Measurements from ENCODE around the gene HOOK1.
"Not testable (repeated sequence)": the region's sequence is repeated elsewhere in the genome, so short reads cannot be mapped to it uniquely, and the experiment has no call there.

The HOOK1 gene

GRCh38 chr1:59885160-59885832 lies 70.5 kb downstream of the HOOK1 start:
- no peak for DNase-seq (ENCODE audit: low read depth in 2 of 2)

DNA sequence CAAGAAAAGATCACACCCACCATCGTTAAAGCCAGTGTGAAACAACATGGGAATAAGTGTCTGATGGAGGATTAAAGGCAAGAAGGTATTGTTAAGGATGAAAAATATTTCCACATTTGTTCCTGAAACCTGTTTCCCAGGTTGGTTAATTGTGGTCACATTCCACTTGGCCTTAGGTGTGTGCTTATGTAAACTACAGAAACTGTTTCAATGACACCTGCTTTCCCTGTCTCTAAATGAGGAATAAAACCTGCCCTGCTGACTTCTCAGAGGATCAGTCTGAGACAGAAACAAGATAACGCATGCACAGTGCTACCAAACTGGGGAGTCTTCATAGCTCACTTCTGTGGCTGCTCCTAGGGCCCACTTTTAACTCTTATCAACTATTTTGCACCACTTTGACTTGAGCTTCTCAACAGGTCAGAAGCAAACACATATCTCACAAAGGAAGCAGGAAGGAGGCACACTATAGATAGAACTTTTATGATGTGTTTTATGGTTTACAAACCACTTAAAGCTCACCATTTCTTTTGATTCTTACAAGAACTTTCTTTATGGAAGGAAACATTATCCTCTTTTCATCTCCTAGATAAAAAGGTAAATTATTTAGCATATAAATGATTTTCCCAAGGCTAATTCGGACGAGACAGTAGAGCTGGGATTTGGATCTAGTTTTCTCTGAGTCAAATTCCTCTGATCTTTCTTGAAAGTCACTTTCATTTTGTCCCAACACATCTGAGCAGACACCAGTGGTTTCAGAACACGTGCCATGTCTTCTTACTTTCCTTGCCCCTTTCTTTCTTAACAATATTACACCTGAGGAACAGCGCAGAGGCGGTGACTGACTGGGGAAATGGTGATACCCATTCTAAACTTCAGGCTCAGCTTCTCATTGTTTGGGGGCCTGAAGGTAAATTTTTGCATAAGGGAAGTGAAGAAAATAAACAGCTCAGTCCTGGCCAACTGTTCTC lies 78.4 kb downstream of the HOOK1 start:
- no peak for DNase-seq (ENCODE audit: low read depth in 2 of 2)

DNA sequence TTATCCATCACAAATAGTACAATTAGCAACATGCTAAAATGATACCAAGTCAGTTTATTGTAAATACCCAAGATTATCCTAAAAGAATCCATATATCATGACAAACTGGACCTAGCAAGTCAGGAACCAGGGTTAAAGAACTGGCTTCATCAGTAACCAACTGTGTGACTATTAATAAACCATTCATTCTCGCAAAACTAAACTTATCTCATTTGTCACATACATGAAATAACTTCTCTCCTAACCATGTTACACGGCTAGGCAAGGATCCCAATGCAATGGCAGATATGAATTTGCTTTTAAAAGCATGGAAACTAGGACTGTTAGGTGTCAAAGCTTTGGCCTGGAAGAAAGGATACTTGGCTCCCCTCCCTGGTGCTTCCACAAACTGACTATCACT lies 82.4 kb downstream of the HOOK1 start:
- DNase-seq (ENCODE audit: low read depth in 2 of 2): no peak

DNA sequence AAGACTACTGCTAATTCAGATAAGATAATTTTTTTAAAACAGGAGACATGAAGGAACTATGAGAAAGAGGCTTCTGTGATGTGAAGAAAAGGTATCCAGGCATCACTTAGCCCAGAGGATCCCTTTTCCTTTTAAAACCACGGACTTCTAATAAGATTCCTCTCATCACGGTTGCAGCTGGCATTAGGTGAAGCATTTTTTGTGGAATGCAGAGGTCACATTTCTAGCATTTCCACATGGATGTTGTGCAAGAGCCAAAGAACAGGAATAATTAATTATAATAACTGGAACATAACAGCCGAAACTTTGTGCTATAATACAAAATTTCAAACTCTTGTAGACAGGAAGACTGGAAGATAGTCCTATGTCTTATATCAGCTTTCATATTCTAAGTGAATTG lies 84.2 kb downstream of the HOOK1 start:
- peak in 1 of 2 experiments; percentile 1 for DNase-seq (ENCODE audit: low read depth in 2 of 2)

DNA sequence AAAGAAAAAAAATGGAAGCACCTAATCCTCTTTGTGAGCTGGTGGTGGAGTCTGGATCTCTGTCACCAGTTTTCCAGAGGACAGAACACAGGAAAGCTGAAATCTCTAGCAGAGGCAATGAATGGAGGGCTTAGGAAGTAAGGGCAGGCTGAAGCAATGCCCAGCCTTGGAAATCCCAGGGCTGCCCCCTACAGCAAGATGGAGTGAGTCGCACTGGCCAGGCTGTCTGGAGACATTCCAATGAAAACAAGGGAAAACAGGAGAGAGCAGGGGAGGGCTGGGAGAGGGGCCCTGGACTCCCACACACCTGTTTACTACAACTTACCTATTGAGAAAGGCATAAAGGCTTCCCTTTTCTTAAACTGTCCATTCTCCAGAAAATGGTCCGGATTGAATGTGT lies 85.9 kb downstream of the HOOK1 start:
- DNase-seq (ENCODE audit: low read depth in 2 of 2): no peak

DNA sequence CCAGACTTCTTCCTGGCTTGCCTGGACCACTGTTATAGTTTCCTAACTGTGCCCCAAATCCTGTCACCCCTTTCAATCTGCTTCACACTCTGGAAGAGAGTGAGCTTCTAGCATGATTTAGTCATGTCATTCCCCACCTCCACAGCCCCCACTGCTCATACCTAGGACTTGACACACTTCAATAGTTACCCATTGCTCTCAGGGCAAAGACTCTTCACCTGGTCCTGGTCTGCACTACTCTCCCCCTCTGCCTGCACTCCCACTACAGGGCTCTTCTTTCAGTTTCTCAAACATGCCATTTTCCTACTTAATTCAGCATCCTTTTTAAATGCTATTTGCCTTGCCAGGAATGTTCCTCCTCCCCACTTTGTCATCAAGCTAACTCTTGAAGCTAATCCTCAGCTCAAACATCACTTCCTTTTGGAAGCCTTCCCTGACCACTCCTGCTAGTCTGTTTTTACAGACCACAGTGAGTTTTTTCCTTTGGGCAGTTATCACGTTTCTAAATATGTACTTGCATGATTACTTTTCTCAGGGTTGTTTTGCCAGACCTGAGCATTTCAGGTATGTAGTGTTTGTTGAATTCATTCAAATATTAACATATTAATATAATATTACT lies 87.1 kb downstream of the HOOK1 start:
- no peak for DNase-seq (ENCODE audit: low read depth in 2 of 2)

GRCh38 chr1:59903141-59903754 lies 88.5 kb downstream of the HOOK1 start:
- DNase-seq (ENCODE audit: low read depth in 2 of 2): no peak

GRCh38 chr1:59906931-59907330 lies 92.2 kb downstream of the HOOK1 start:
- no peak for DNase-seq (ENCODE audit: low read depth in 2 of 2)

DNA sequence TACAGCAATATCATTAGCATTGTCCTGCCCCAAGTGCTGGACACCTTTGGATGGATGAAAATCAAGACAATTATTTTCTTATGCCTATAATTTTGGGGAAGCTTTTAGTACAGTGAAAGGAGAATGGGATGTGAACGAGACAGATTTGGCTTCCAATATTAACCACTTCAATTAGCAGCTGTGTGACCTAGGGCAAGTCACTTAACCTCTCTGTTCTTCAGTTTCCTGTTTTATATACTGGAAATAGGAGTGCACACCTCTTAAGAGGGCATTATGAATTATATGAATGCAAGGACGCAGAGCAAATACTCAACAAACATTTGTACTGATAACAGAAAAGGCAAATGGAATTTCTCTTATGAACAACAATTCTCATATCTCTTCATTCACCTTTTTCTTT lies 93.3 kb downstream of the HOOK1 start:
- DNase-seq (ENCODE audit: low read depth in 2 of 2): no peak

- DNase-seq (ENCODE audit: low read depth in 2 of 2): no peak
These were observed 93.9 kb downstream of the HOOK1 start for GRCh38 chr1:59908682-59909081.

DNA sequence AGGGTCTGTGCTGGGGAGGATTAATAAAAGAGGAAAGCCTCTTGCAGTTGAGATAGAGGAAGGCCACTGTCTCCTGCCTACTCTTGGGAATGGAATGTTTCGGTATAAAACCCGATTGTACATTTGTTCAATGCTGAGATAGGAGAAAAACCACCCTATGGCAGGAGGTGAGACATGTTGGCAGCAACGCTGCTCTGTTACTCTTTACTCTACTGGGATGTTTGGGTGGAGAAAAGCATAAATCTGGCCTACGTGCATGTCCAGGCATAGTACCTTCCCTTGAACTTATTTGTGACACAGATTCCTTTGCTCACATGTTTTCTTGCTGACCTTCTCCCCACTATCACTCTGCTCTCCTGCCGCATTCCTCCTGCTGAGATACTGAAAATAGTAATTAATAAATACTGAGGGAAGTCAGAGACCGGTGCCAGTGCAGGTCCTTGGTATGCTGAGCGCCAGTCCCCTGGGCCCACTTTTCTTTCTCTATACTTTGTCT lies 100.1 kb downstream of the HOOK1 start:
- DNase-seq (ENCODE audit: low read depth in 2 of 2): not testable (repeated sequence)

GRCh38 chr1:59915516-59915915 lies 100.8 kb downstream of the HOOK1 start:
- no peak for DNase-seq (ENCODE audit: low read depth in 2 of 2)

DNA sequence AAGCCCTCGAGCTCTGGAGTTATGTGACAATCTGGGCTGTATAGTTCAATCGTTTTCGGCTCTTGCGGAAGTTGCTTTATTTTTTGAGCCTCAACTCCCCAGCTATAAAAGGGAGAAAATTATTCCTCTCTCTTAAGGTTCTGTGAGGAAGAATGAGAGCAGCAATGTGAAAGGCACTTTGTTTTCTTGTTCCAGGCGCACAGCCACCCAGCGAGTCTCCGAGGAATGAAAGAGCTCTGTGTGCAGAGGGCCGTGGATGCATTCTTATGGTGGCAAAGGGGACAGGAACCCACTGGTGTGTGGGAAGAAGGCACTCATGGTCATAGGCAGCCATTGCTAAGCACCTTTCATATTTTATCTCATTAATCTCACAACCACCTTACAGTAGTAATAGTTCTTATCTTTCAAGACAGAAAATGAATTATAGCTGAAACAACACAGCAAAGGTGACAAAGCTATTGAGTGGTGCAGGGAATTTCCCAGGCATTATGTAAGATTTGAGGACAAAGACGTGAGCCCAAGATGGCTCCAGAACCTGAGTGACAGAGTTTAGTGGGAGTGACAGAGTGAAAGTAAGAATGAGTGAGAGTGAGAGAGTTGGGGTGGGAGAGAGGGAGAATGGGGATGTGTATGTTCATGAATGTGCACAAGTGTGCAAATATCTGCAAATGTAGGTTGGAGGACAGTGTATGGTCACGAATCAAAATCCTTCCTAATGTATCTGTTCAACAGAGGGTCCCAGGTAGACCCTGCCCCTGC lies 102.5 kb downstream of the HOOK1 start:
- no peak for DNase-seq (ENCODE audit: low read depth in 2 of 2)

GRCh38 chr1:59917785-59918180 lies 103.0 kb downstream of the HOOK1 start:
- no peak for DNase-seq (ENCODE audit: low read depth in 2 of 2)

DNA sequence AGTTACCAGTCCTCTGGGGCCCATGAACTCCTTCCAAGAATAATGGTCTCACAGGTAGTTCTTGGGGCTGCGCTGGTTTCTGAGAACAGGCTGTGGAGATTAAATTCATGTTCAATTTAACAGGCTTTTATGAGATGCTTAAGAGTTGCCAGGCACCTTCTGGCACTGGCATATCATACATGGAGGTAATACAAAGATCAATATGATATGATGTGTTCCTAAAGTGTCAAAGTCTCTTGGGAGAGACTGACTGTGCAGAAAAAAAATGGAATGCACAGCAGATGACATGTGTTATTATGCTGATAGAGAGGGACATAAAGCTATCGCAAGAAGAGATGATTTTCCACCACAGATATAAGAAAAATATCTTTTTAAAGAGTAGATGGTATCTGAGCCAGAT lies 105.0 kb downstream of the HOOK1 start:
- no peak for DNase-seq (ENCODE audit: low read depth in 2 of 2)

DNA sequence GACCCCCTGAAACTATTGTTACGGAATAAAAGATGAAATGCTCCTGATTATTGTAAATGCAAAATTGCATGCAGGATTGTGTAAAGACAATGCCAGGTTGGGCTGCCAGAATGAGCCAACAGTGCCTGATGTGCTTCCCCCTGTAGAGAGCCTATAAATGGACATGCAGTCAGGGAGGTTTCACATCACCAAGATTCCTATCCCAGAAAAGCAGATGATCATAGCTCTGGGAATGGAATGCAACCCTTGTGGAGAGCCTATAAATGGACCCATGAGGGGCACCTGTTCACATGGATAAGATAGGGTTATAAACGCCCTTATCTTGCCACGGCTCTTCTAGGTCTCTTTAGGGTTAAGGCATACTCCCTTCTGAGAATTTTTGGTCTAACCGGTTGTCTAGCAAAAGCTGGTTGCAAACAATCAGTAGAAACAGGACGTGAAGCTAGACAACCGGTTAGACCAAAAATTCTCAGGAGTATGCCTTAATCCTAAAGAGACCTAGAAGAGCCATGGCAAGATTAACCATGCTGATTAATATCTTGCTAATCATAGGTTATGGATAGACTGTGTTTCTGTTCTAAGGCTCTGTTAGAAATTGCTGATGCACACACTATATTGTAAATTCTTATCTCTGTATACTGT lies 106.6 kb downstream of the HOOK1 start:
- DNase-seq (ENCODE audit: low read depth in 2 of 2): not testable (repeated sequence)

DNA sequence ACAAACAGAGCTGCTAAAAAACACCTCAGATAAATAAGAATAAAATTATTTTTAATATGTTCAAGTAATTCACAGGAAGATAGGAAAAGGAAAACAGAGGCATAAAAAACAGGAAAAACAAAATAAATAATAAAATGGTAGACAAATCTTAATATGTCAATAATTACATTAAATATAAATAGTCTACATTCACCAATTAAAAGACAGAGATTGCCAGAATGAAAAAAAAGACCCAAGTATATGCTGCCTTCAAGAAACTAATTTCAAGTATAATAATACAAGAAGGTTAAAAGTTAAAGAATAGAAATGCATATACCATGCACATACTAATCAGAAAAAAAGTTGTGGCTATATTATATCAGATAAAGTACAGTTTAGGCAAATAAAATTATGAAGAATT lies 109.9 kb downstream of the HOOK1 start:
- DNase-seq (ENCODE audit: low read depth in 2 of 2): no peak
